ENCODE data around the gene WARS2.

Gene WARS2

GRCh38 chr1:119055568-119055967 is 84.9 kb downstream of the WARS2 start:
- no peak for TF ChIP-seq CTCF (IDR thresholded peaks at IDR 0.05; ENCODE audit: low read depth, low read length, missing control alignments)
- H3K4me3 ChIP-seq (ENCODE audit: low read depth, low read length): no peak overlapping the region
- in situ Hi-C loops (cut with HindIII; ENCODE audit: low sequenced_read_pairs): no loop called here
- no peak for DNase-seq (ENCODE audit: low read depth)

- DNase-seq (ENCODE audit: low read depth): no peak
- no peak for TF ChIP-seq CTCF (IDR thresholded peaks at IDR 0.05; ENCODE audit: low read depth, low read length, missing control alignments)
- no peak overlapping the region for H3K4me3 ChIP-seq (ENCODE audit: low read depth, low read length)
- in situ Hi-C loops (cut with HindIII; ENCODE audit: low sequenced_read_pairs): no loop called here
Observed at GRCh38 chr1:119053917-119054316, 86.5 kb downstream of the WARS2 start.

- no peak for DNase-seq (ENCODE audit: low read depth)
- no peak overlapping the region for H3K4me3 ChIP-seq (ENCODE audit: low read depth, low read length)
- no peak for TF ChIP-seq CTCF (IDR thresholded peaks at IDR 0.05; ENCODE audit: low read depth, low read length, missing control alignments)
- in situ Hi-C loops (cut with HindIII; ENCODE audit: low sequenced_read_pairs): no loop called here
Observed at GRCh38 chr1:119052267-119052666, 88.2 kb downstream of the WARS2 start.

GRCh38 chr1:119048624-119049404 is 91.6 kb downstream of the WARS2 start:
- no peak for DNase-seq (ENCODE audit: low read depth)
- no peak overlapping the region for H3K4me3 ChIP-seq (ENCODE audit: low read depth, low read length)
- in situ Hi-C loops (cut with HindIII; ENCODE audit: low sequenced_read_pairs): no loop called here
- no peak for TF ChIP-seq CTCF (IDR thresholded peaks at IDR 0.05; ENCODE audit: low read depth, low read length, missing control alignments)

GRCh38 chr1:119046785-119047438 is 93.5 kb downstream of the WARS2 start:
- TF ChIP-seq CTCF (IDR thresholded peaks at IDR 0.05; ENCODE audit: low read depth, low read length, missing control alignments): no peak
- in situ Hi-C loops (cut with HindIII; ENCODE audit: low sequenced_read_pairs): no loop called here
- peak; percentile 47 for DNase-seq (ENCODE audit: low read depth)
- no peak overlapping the region for H3K4me3 ChIP-seq (ENCODE audit: low read depth, low read length)

GRCh38 chr1:119046429-119046784 is 94.0 kb downstream of the WARS2 start:
- DNase-seq (ENCODE audit: low read depth): no peak
- no peak overlapping the region for H3K4me3 ChIP-seq (ENCODE audit: low read depth, low read length)
- in situ Hi-C loops (cut with HindIII; ENCODE audit: low sequenced_read_pairs): no loop called here
- TF ChIP-seq CTCF (IDR thresholded peaks at IDR 0.05; ENCODE audit: low read depth, low read length, missing control alignments): no peak
